ENCODE data around the gene WDR5.

The WDR5 gene

DNA sequence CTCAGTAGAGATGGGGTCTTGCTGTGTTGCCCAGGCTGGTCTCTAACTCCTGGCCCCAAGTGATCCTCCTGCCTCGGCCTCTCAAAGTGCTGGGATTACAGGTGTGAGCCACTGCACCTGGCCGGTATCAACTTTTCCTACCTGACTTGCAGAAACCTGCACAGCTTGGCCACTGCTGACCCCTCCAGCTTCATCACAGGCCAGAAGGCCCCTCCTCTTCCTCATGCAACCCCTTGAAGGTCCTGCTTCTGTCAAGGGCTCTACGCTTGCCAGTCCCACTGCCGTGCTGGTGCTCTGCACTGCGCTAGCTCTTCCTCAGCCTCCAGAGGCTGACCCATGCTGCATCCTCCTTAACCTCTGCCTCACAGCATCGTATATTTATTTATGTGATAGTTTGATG, 61.0 kb downstream of the WDR5 start:
- DNase-seq: no peak
- H3K9ac ChIP-seq (ENCODE audit: low read length): no peak overlapping the region
- H3K4me2 ChIP-seq (ENCODE audit: low read length): no peak overlapping the region
- no peak overlapping the region for H3K27ac ChIP-seq (ENCODE audit: low read depth, low read length)
- H4K8ac ChIP-seq (ENCODE audit: low read depth, low read length): no peak overlapping the region
- no peak overlapping the region for H2AK5ac ChIP-seq (ENCODE audit: low read length)
- no peaks in the 10 kb centered on the region for H3K36me3 ChIP-seq (ENCODE audit: control insufficient read depth, insufficient read depth, low read length)
- no peak overlapping the region for H3K4ac ChIP-seq (ENCODE audit: low read depth, low read length)
- no peak overlapping the region for H3K18ac ChIP-seq (ENCODE audit: low read length)
- no peak overlapping the region for H3K56ac ChIP-seq (ENCODE audit: low read length)
- no peaks in the 10 kb centered on the region for H3K79me1 ChIP-seq (ENCODE audit: low read length)
- no peak overlapping the region for H3K4me3 ChIP-seq (ENCODE audit: low read length)
- H3K27me3 ChIP-seq (ENCODE audit: insufficient read depth, low read length, poor library complexity): no peaks in the 10 kb centered on the region
- no peak overlapping the region for H3K23ac ChIP-seq (ENCODE audit: low read length)
- H2BK120ac ChIP-seq (ENCODE audit: low read depth, low read length): no peak overlapping the region
- no peak overlapping the region for H2BK5ac ChIP-seq (ENCODE audit: low read length)
- no peak overlapping the region for H4K5ac ChIP-seq (ENCODE audit: low read length)
- no peak overlapping the region for H2BK15ac ChIP-seq (replicated peaks; ENCODE audit: low read depth)
- no peaks in the 10 kb centered on the region for H3K79me2 ChIP-seq (ENCODE audit: control insufficient read depth, insufficient read depth, low read length)
- WGBS (ENCODE audit: extremely low coverage, insufficient coverage, low lambda C conversion rate): no CpG with 5 or more reads among the region's 6 CpGs
- H3K4me1 ChIP-seq (ENCODE audit: control insufficient read depth, low read depth, low read length): no peaks in the 10 kb centered on the region

DNA sequence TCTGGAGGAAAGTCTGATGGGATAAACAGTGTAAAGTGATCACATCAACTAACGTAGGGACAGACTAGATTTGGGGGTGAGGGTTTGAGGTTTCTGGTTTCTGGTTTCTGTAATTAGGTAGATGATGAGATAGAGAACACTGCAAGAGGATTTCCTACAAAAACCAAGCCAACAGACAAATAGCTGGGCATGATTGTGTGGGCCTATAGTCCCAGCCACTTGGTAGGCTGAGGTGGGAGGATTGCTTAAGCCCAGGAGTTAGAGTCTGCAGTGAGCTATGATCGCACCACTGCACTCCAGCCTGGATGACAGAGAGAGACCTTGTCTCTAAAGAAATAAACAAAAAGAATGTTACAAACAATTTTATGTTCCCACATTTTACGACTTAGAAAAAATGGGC, 62.9 kb downstream of the WDR5 start:
- H4K5ac ChIP-seq (ENCODE audit: low read length): no peak overlapping the region
- H3K27ac ChIP-seq (ENCODE audit: low read depth, low read length): no peak overlapping the region
- DNase-seq: no peak
- no peak overlapping the region for H2AK5ac ChIP-seq (ENCODE audit: low read length)
- H3K79me1 ChIP-seq (ENCODE audit: low read length): no peaks in the 10 kb centered on the region
- no peaks in the 10 kb centered on the region for H3K36me3 ChIP-seq (ENCODE audit: control insufficient read depth, insufficient read depth, low read length)
- H2BK5ac ChIP-seq (ENCODE audit: low read length): no peak overlapping the region
- no peak overlapping the region for H3K4ac ChIP-seq (ENCODE audit: low read depth, low read length)
- H3K23ac ChIP-seq (ENCODE audit: low read length): no peak overlapping the region
- H3K79me2 ChIP-seq (ENCODE audit: control insufficient read depth, insufficient read depth, low read length): no peaks in the 10 kb centered on the region
- H3K56ac ChIP-seq (ENCODE audit: low read length): no peak overlapping the region
- no peaks in the 10 kb centered on the region for H3K4me1 ChIP-seq (ENCODE audit: control insufficient read depth, low read depth, low read length)
- no peak overlapping the region for H2BK15ac ChIP-seq (replicated peaks; ENCODE audit: low read depth)
- H3K9ac ChIP-seq (ENCODE audit: low read length): no peak overlapping the region
- WGBS (ENCODE audit: extremely low coverage, insufficient coverage, low lambda C conversion rate): no CpG with 5 or more reads among the region's 3 CpGs
- H3K4me2 ChIP-seq (ENCODE audit: low read length): no peak overlapping the region
- H3K4me3 ChIP-seq (ENCODE audit: low read length): no peak overlapping the region
- no peak overlapping the region for H3K18ac ChIP-seq (ENCODE audit: low read length)
- H4K8ac ChIP-seq (ENCODE audit: low read depth, low read length): no peak overlapping the region
- H2BK120ac ChIP-seq (ENCODE audit: low read depth, low read length): no peak overlapping the region
- no peaks in the 10 kb centered on the region for H3K27me3 ChIP-seq (ENCODE audit: insufficient read depth, low read length, poor library complexity)

DNA sequence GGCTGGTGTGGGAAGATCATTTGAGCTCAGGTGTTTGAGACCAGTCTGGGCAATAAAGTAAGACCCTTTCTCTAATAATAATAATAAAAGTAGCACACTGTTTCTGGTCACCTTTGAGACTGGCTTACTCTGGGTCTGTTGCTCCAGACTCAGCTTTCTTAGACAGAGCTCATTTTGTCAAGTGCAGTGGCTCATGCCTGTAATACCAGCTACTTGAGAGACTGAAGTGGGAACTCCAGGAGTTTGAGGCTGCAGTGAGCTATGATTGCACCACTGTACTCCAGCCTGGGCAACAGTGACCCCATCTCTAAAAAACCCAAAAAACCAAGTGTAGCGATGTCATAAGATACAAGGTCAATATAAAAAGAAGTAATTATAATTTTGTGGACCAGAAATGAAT, 64.8 kb downstream of the WDR5 start:
- Histone ChIP-seq H3K79me1 (ENCODE audit: low read length) (no peaks in the 10 kb centered on the region), H3K79me2 (ENCODE audit: control insufficient read depth, insufficient read depth, low read length) (no peaks in the 10 kb centered on the region), H4K8ac (ENCODE audit: low read depth, low read length) (no peak overlapping the region), H3K18ac (ENCODE audit: low read length) (no peak overlapping the region), H3K9ac (ENCODE audit: low read length) (no peak overlapping the region), H3K4ac (ENCODE audit: low read depth, low read length) (no peak overlapping the region), H3K27ac (ENCODE audit: low read depth, low read length) (no peak overlapping the region), H3K23ac (ENCODE audit: low read length) (no peak overlapping the region), H3K56ac (ENCODE audit: low read length) (no peak overlapping the region), H3K4me2 (ENCODE audit: low read length) (no peak overlapping the region), H2BK5ac (ENCODE audit: low read length) (no peak overlapping the region), H3K4me3 (ENCODE audit: low read length) (no peak overlapping the region), H3K36me3 (ENCODE audit: control insufficient read depth, insufficient read depth, low read length) (no peaks in the 10 kb centered on the region), H2BK15ac (replicated peaks; ENCODE audit: low read depth) (no peak overlapping the region), H4K5ac (ENCODE audit: low read length) (no peak overlapping the region), H3K4me1 (ENCODE audit: control insufficient read depth, low read depth, low read length) (no peaks in the 10 kb centered on the region), H3K27me3 (ENCODE audit: insufficient read depth, low read length, poor library complexity) (no peaks in the 10 kb centered on the region), H2AK5ac (ENCODE audit: low read length) (no peak overlapping the region), H2BK120ac (ENCODE audit: low read depth, low read length) (no peak overlapping the region)
- no CpG with 5 or more reads among the region's 1 CpG for WGBS (ENCODE audit: extremely low coverage, insufficient coverage, low lambda C conversion rate)
- no peak for DNase-seq

DNA sequence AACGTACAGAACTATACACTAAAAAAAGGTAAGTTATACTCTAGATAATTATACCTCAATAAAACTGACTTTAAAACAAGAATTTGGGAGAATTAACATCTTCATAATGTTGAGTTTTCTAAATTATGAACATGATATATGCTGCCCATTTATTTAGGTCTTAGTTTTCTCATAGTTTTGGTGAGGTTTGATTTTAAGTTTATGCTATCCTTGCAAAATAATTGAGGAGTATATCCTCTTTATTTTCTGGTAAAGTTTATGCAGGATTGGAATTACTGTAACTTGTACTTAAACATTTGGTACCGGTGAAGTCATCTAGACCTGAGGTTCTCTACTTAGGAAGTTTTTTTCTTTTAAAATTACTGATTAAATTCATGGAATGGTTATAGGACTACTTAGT, 67.3 kb downstream of the WDR5 start:
- no CpG with 5 or more reads among the region's 2 CpGs for WGBS (ENCODE audit: extremely low coverage, insufficient coverage, low lambda C conversion rate)
- Histone ChIP-seq H3K4me1 (ENCODE audit: control insufficient read depth, low read depth, low read length) (no peaks in the 10 kb centered on the region), H3K4ac (ENCODE audit: low read depth, low read length) (no peak overlapping the region), H2AK5ac (ENCODE audit: low read length) (no peak overlapping the region), H3K79me2 (ENCODE audit: control insufficient read depth, insufficient read depth, low read length) (no peaks in the 10 kb centered on the region), H4K5ac (ENCODE audit: low read length) (no peak overlapping the region), H3K79me1 (ENCODE audit: low read length) (no peaks in the 10 kb centered on the region), H2BK15ac (replicated peaks; ENCODE audit: low read depth) (no peak overlapping the region), H3K56ac (ENCODE audit: low read length) (no peak overlapping the region), H3K23ac (ENCODE audit: low read length) (no peak overlapping the region), H3K4me2 (ENCODE audit: low read length) (no peak overlapping the region), H3K18ac (ENCODE audit: low read length) (no peak overlapping the region), H2BK120ac (ENCODE audit: low read depth, low read length) (no peak overlapping the region), H3K4me3 (ENCODE audit: low read length) (no peak overlapping the region), H3K9ac (ENCODE audit: low read length) (no peak overlapping the region), H4K8ac (ENCODE audit: low read depth, low read length) (no peak overlapping the region), H3K27me3 (ENCODE audit: insufficient read depth, low read length, poor library complexity) (no peaks in the 10 kb centered on the region), H3K36me3 (ENCODE audit: control insufficient read depth, insufficient read depth, low read length) (no peaks in the 10 kb centered on the region), H3K27ac (ENCODE audit: low read depth, low read length) (no peak overlapping the region), H2BK5ac (ENCODE audit: low read length) (no peak overlapping the region)
- DNase-seq: no peak

DNA sequence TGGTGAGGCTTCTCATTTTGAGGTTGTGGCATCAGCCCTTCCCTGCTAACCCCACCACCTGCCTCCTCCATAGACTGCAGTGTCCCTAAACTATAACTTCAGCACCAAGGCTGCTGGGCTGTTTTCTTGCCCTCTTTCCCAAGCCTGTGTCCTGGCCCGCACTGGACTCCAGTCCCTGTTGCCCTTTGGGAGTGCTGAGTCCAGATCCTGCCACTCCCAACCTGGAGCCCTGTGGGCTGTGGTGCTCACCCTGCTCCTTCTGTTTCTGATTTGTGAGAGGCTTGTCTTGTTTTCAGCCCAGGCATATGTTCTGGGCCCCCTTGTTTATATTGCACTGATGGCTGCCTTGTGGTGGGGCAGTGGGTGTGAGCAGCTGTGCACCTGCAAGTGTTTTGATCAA, 68.2 kb downstream of the WDR5 start:
- Histone ChIP-seq H3K27ac (ENCODE audit: low read depth, low read length) (no peak overlapping the region), H3K4me2 (ENCODE audit: low read length) (no peak overlapping the region), H3K9ac (ENCODE audit: low read length) (no peak overlapping the region), H3K23ac (ENCODE audit: low read length) (no peak overlapping the region), H4K5ac (ENCODE audit: low read length) (no peak overlapping the region), H3K18ac (ENCODE audit: low read length) (no peak overlapping the region), H2BK120ac (ENCODE audit: low read depth, low read length) (no peak overlapping the region), H3K36me3 (ENCODE audit: control insufficient read depth, insufficient read depth, low read length) (no peaks in the 10 kb centered on the region), H3K27me3 (ENCODE audit: insufficient read depth, low read length, poor library complexity) (no peaks in the 10 kb centered on the region), H3K4ac (ENCODE audit: low read depth, low read length) (no peak overlapping the region), H2AK5ac (ENCODE audit: low read length) (no peak overlapping the region), H3K4me1 (ENCODE audit: control insufficient read depth, low read depth, low read length) (no peaks in the 10 kb centered on the region), H3K79me2 (ENCODE audit: control insufficient read depth, insufficient read depth, low read length) (no peaks in the 10 kb centered on the region), H4K8ac (ENCODE audit: low read depth, low read length) (no peak overlapping the region), H3K56ac (ENCODE audit: low read length) (no peak overlapping the region), H2BK5ac (ENCODE audit: low read length) (no peak overlapping the region), H3K79me1 (ENCODE audit: low read length) (no peaks in the 10 kb centered on the region), H2BK15ac (replicated peaks; ENCODE audit: low read depth) (no peak overlapping the region), H3K4me3 (ENCODE audit: low read length) (no peak overlapping the region)
- no CpG with 5 or more reads among the region's 1 CpG for WGBS (ENCODE audit: extremely low coverage, insufficient coverage, low lambda C conversion rate)
- no peak for DNase-seq

DNA sequence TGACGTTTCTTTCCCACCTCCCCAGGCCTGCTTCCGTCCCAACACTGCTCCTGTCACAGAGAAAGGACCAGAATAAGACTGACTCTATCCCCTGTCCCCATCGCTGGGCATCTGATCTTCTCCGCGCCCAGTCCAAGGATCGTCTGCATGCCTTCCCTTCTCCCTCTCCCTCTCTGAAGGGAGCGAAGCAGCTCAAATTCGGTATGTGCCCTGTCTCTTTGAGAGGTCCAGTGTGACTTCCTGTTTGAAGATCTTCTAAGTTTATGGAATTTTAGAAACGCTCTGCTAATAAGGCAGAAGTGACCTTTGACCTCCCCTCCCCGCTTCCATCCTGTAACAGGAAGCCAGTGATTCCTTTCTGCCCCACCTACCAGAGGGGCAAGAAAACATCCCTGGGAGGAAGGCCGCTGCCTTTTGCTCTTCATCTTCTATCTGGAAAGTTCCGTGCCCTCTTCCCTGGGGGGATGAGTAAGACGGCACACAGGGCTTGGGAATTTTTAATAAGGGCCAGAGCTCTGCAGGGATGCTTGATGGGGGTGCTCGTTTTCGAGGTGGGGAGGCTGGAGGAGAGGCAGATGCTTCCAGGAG, 69.2 kb downstream of the WDR5 start:
- H3K4me2 ChIP-seq (ENCODE audit: low read length): no peak overlapping the region
- H2BK15ac ChIP-seq (replicated peaks; ENCODE audit: low read depth): no peak overlapping the region
- no peak overlapping the region for H3K18ac ChIP-seq (ENCODE audit: low read length)
- H2BK5ac ChIP-seq (ENCODE audit: low read length): no peak overlapping the region
- no peaks in the 10 kb centered on the region for H3K36me3 ChIP-seq (ENCODE audit: control insufficient read depth, insufficient read depth, low read length)
- H3K79me1 ChIP-seq (ENCODE audit: low read length): no peaks in the 10 kb centered on the region
- no peaks in the 10 kb centered on the region for H3K79me2 ChIP-seq (ENCODE audit: control insufficient read depth, insufficient read depth, low read length)
- no peak overlapping the region for H3K4ac ChIP-seq (ENCODE audit: low read depth, low read length)
- H4K8ac ChIP-seq (ENCODE audit: low read depth, low read length): no peak overlapping the region
- H3K4me3 ChIP-seq (ENCODE audit: low read length): no peak overlapping the region
- H3K27ac ChIP-seq (ENCODE audit: low read depth, low read length): no peak overlapping the region
- H3K9ac ChIP-seq (ENCODE audit: low read length): no peak overlapping the region
- H2AK5ac ChIP-seq (ENCODE audit: low read length): no peak overlapping the region
- WGBS (ENCODE audit: extremely low coverage, insufficient coverage, low lambda C conversion rate): no CpG with 5 or more reads among the region's 15 CpGs
- H3K27me3 ChIP-seq (ENCODE audit: insufficient read depth, low read length, poor library complexity): no peaks in the 10 kb centered on the region
- no peak for DNase-seq
- no peak overlapping the region for H3K56ac ChIP-seq (ENCODE audit: low read length)
- no peaks in the 10 kb centered on the region for H3K4me1 ChIP-seq (ENCODE audit: control insufficient read depth, low read depth, low read length)
- no peak overlapping the region for H3K23ac ChIP-seq (ENCODE audit: low read length)
- H4K5ac ChIP-seq (ENCODE audit: low read length): no peak overlapping the region
- no peak overlapping the region for H2BK120ac ChIP-seq (ENCODE audit: low read depth, low read length)
